HepG2 (cell line): ENCODE results near the gene ITGA2. TPM values are rescaled to one million over a fixed set of nuclear protein-coding genes. Genes with fewer than 3 reads are reported as not detected.

ENCODE experiments used
- AGO2 ChIP-seq: fragments of 200-400 bp; formaldehyde crosslinking; optimal IDR thresholded peaks from 2 replicates; pipeline ENCODE3; 2017; ENCODE audit warnings: mild to moderate bottlenecking, low read depth, low read length, moderate library complexity
- CEBPB ChIP-seq: IDR thresholded peaks from 2 replicates; pipeline ENCODE4 v1.6.1; 2011; ENCODE audit warnings: low read depth, low read length, improper control_type of control experiment, borderline replicate concordance
- GATAD1 ChIP-seq: IDR thresholded peaks from 2 replicates; pipeline ENCODE4 v1.6.1; 2016; ENCODE audit warnings: missing genetic modification reagents, missing compliant biosample characterization
- GRHL1 ChIP-seq: sonication (generic); formaldehyde crosslinking; conservative IDR thresholded peaks from 2 replicates; pipeline ENCODE4 v1.8.0; 2022; ENCODE audit warnings: missing genetic modification reagents
- KDM1A ChIP-seq: IDR thresholded peaks from 2 replicates; pipeline ENCODE4 v1.6.1; 2016; ENCODE audit warnings: missing compliant biosample characterization
- MEF2D ChIP-seq: sonication (generic); formaldehyde crosslinking; IDR thresholded peaks from 2 replicates; pipeline ENCODE4 v1.5.1; 2020; ENCODE audit warnings: mild to moderate bottlenecking, missing genetic modification reagents
- NCOA5 ChIP-seq: sonication (generic); formaldehyde crosslinking; IDR thresholded peaks from 2 replicates; pipeline ENCODE4 v1.4.0; 2020; ENCODE audit warnings: missing genetic modification reagents
- NFKB2 ChIP-seq: sonication (generic); formaldehyde crosslinking; IDR thresholded peaks from 2 replicates; pipeline ENCODE4 v1.4.0; 2020; ENCODE audit warnings: missing genetic modification reagents, borderline replicate concordance
- NKX3-1 ChIP-seq: sonication (generic); formaldehyde crosslinking; IDR thresholded peaks from 2 replicates; pipeline ENCODE4 v1.5.0; 2020; ENCODE audit warnings: missing genetic modification reagents
- TBX2 ChIP-seq: sonication (generic); formaldehyde crosslinking; IDR thresholded peaks from 2 replicates; pipeline ENCODE4 v1.5.0; 2020; ENCODE audit warnings: missing genetic modification reagents, mild to moderate bottlenecking, borderline replicate concordance
- TRIM22 ChIP-seq: fragments of 450-650 bp; IDR thresholded peaks from 2 replicates; pipeline ENCODE4 v1.6.1; 2017
- ZFX ChIP-seq: sonication (generic); formaldehyde crosslinking; IDR thresholded peaks from 2 replicates; pipeline ENCODE4 v1.4.0; 2020; ENCODE audit warnings: mild to moderate bottlenecking, low read depth, missing genetic modification reagents, moderate library complexity
- ZNF160 ChIP-seq: sonication (generic); formaldehyde crosslinking; IDR thresholded peaks from 2 replicates; pipeline ENCODE4 v1.8.0; 2022; ENCODE audit warnings: mild to moderate bottlenecking, inconsistent platforms, missing genetic modification reagents
- ZNF512B ChIP-seq: sonication (generic); formaldehyde crosslinking; IDR thresholded peaks from 2 replicates; pipeline ENCODE4 v1.5.1; 2020; ENCODE audit warnings: missing genetic modification reagents, mild to moderate bottlenecking, borderline replicate concordance
- ZNF724P ChIP-seq: sonication (generic); formaldehyde crosslinking; IDR thresholded peaks from 2 replicates; pipeline ENCODE4 v1.8.0; 2022; ENCODE audit warnings: missing genetic modification reagents, borderline replicate concordance
- ZNF740 ChIP-seq: sonication (generic); formaldehyde crosslinking; IDR thresholded peaks from 2 replicates; pipeline ENCODE4 v1.4.0; 2020; ENCODE audit warnings: missing genetic modification reagents
- ZNF773 ChIP-seq: sonication (generic); formaldehyde crosslinking; IDR thresholded peaks from 2 replicates; pipeline ENCODE4 v1.4.0; 2020; ENCODE audit warnings: missing genetic modification reagents, borderline replicate concordance
- polyA plus RNA-seq, 8 experiments: library from polyadenylated mRNA; depleted of rRNA in 3 of 8; stranded (reverse) in 7 of 8; unstranded in 1 of 8; fragments of >200 nt; fragmentation: Illumina TruSeq in 4 of 8; extraction: Trizol in 4 of 8; gene quantifications; 2 replicates each; pipeline versions ENCODE4 v1.2.1 to v1.2.3, GENCODE V29; 2011 to 2016; ENCODE audit warnings: low read depth in 4 of 8, missing spikeins in 1 of 8, mixed read lengths in 1 of 8; ENCODE audit not compliant: insufficient read depth in 1 of 8
- total RNA-seq, 5 experiments: library from RNA; depleted of rRNA; stranded (reverse); fragments of >200 nt; fragmentation: Illumina TruSeq; extraction: Trizol; gene quantifications; 2 replicates each; pipeline ENCODE4 v1.2.3, GENCODE V29; 2016; ENCODE audit warnings: low read depth in 1 of 5
- TF ChIP-seq, protein P1 (sequence below), 2 experiments: sonication (generic) in 1 of 2; formaldehyde crosslinking in 1 of 2; IDR thresholded peaks; 2 replicates each; pipeline versions ENCODE4 v1.4.0 to v1.6.1; 2016 to 2020; ENCODE audit warnings: borderline replicate concordance in 1 of 2, low read depth in 1 of 2, mild to moderate bottlenecking in 1 of 2, missing genetic modification reagents in 1 of 2

ITGA2 gene
- total and polyA plus RNA-seq, 2 of the 13 experiments (the other 11 are each of a cell fraction or from before 2014, with no cell fraction given) = 15.8 to 58.3 TPM

DNA sequence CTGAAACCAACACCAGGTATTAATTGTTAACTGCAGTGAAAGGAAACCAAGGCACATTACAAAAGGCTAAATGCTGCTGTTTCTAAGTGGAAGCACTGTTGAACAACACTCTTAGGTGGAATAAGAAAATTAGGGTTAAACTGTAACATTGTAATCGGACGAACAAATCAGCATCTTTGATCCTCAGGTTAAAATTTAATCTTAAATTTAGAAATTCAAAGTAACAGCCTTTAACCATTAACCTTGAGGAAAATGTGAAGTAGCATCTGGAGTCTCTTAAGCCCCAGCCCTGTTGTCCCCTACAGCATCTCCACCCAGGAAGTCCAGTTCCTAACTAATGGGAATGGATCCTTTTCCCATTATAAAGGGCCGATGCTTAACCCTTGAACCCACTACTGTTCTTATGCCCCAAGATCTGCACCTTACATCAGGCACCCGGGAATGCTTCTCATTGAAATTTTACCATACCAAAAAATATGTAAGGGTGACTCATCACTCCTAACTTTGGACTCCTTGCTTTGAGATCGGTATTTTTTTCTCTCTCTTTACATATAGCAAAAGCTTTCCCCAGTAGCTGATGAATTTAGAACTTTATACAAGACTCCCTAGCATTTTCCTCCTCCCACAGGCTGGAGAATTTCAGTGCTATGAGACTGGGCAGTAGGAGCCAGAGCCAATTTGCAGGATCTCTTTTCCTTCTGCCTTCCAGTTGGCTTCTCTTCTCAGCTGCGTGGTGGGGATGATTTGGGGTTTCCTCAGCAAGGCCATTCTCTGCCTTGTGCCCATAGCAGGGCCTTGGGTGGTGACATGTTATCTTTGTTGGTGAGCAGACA is 32.0 kb upstream of the ITGA2 start (continued):
- 0 out of 2 replicates have a peak, but pooled peaks have one; percentile 48 for TF ChIP-seq NKX3-1 (CRISPR knock-in tag)
- no peak for TF ChIP-seq ZFX (CRISPR knock-in tag)
- TF ChIP-seq TRIM22 = no peak
- no peak for TF ChIP-seq GRHL1 (CRISPR knock-in tag)
- TF ChIP-seq ZNF740 (CRISPR knock-in tag) = no peak
- no peak for TF ChIP-seq GATAD1
- no peak for TF ChIP-seq CEBPB
- TF ChIP-seq KDM1A (CRISPR knock-in tag) = no peak
- TF ChIP-seq NCOA5 = no peak
- TF ChIP-seq, protein P1, sequence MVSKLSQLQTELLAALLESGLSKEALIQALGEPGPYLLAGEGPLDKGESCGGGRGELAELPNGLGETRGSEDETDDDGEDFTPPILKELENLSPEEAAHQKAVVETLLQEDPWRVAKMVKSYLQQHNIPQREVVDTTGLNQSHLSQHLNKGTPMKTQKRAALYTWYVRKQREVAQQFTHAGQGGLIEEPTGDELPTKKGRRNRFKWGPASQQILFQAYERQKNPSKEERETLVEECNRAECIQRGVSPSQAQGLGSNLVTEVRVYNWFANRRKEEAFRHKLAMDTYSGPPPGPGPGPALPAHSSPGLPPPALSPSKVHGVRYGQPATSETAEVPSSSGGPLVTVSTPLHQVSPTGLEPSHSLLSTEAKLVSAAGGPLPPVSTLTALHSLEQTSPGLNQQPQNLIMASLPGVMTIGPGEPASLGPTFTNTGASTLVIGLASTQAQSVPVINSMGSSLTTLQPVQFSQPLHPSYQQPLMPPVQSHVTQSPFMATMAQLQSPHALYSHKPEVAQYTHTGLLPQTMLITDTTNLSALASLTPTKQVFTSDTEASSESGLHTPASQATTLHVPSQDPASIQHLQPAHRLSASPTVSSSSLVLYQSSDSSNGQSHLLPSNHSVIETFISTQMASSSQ (IDR thresholded peaks at IDR 0.05; ENCODE audit: low read depth) = peak; percentile 98
- TF ChIP-seq, protein P1 (CRISPR knock-in tag; IDR thresholded peaks at IDR 0.05; ENCODE audit: borderline replicate concordance) = peak; percentile 92; the same call in 1 of the 2 replicates
- no peak for TF ChIP-seq ZNF773 (CRISPR knock-in tag)
- TF ChIP-seq MEF2D = no peak
- no peak for TF ChIP-seq AGO2
- TF ChIP-seq ZNF160 = no peak
- no peak for TF ChIP-seq TBX2 (CRISPR knock-in tag)
- no peak for TF ChIP-seq NFKB2
- no peak for TF ChIP-seq ZNF724P (CRISPR knock-in tag)
- no peak for TF ChIP-seq ZNF512B
